GM23248 (cell line): ENCODE results near the gene PAK4. TPM values are rescaled to one million over a fixed set of nuclear protein-coding genes. Genes with fewer than 3 reads are reported as not detected.

ENCODE experiments used
- DNase-seq: peaks from one replicate; pipeline ENCODE4 v3.0.0-alpha.2; 2015
- H2AFZ ChIP-seq: fragments of 200-600 bp; sonication (generic); 2 replicates; pipeline ENCODE4 v1.6.1; 2016; ENCODE audit warnings: antibody characterized with exemption
- H3F3A ChIP-seq: fragments of 200-600 bp; sonication (generic); 2 replicates; pipeline ENCODE4 v1.6.1; 2016; ENCODE audit warnings: mild to moderate bottlenecking, antibody characterized with exemption, mixed run types; ENCODE audit not compliant: insufficient read depth
- H3K27ac ChIP-seq: fragments of 200-600 bp; sonication (generic); 2 replicates; pipeline ENCODE4 v1.5.1; 2016; ENCODE audit warnings: mild to moderate bottlenecking
- H3K27me3 ChIP-seq: fragments of 200-600 bp; sonication (generic); replicated peaks from 2 replicates; pipeline ENCODE4 v1.6.1; 2016; ENCODE audit warnings: mild to moderate bottlenecking; ENCODE audit not compliant: insufficient read depth
- H3K36me3 ChIP-seq: fragments of 200-600 bp; sonication (generic); 2 replicates; pipeline ENCODE4 v1.6.1; 2016; ENCODE audit warnings: low read depth, mild to moderate bottlenecking
- H3K4me1 ChIP-seq: fragments of 200-600 bp; sonication (generic); 2 replicates; pipeline ENCODE4 v1.6.1; 2016; ENCODE audit warnings: mild to moderate bottlenecking; ENCODE audit not compliant: insufficient read depth
- H3K4me2 ChIP-seq: fragments of 200-600 bp; sonication (generic); one replicate; pipeline ENCODE4 v1.6.1; 2016; ENCODE audit warnings: mild to moderate bottlenecking; ENCODE audit not compliant: unreplicated experiment
- H3K4me3 ChIP-seq: fragments of 200-600 bp; sonication (generic); 2 replicates; pipeline ENCODE4 v1.5.1; 2016; ENCODE audit warnings: mild to moderate bottlenecking
- H3K79me2 ChIP-seq: fragments of 200-600 bp; sonication (generic); 2 replicates; pipeline ENCODE4 v1.6.1; 2016; ENCODE audit warnings: mild to moderate bottlenecking; ENCODE audit not compliant: insufficient read depth
- H3K9ac ChIP-seq: fragments of 200-600 bp; sonication (generic); 2 replicates; pipeline ENCODE4 v1.6.1; 2016; ENCODE audit warnings: mild to moderate bottlenecking
- H3K9me2 ChIP-seq: fragments of 200-600 bp; sonication (generic); 2 replicates; pipeline ENCODE4 v1.6.1; 2016; ENCODE audit warnings: mixed run types, mild to moderate bottlenecking, moderate library complexity; ENCODE audit not compliant: insufficient read depth
- H3K9me3 ChIP-seq: fragments of 200-600 bp; sonication (generic); one replicate; pipeline ENCODE4 v1.6.1; 2017; ENCODE audit warnings: low read depth
- H4K20me1 ChIP-seq: fragments of 200-600 bp; sonication (generic); 2 replicates; pipeline ENCODE4 v1.6.0; 2016; ENCODE audit not compliant: insufficient read depth
- EZH2 ChIP-seq: fragments of 200-600 bp; sonication (generic); IDR thresholded peaks from 2 replicates; pipeline ENCODE4 v1.6.1; 2018; ENCODE audit warnings: antibody characterized with exemption, mild to moderate bottlenecking; ENCODE audit not compliant: insufficient read depth, poor library complexity, severe bottlenecking
- EZH2phosphoT487 ChIP-seq: fragments of 200-600 bp; sonication (generic); IDR thresholded peaks from 2 replicates; pipeline ENCODE4 v1.6.1; 2018; ENCODE audit warnings: antibody characterized with exemption, moderate library complexity, mild to moderate bottlenecking, low read depth; ENCODE audit not compliant: insufficient read depth
- WGBS, 2 experiments: methylation state at CpG; one replicate each; pipeline ENCODE4 v1.1.6; 2015 to 2017; ENCODE audit warnings: low lambda C conversion rate in 2 of 2, low coverage in 1 of 2; ENCODE audit errors: missing lambda C conversion rate in 2 of 2; 5-methylcytosine and 5-hydroxymethylcytosine counted together
- in situ Hi-C: fragments of 300-500 bp; cut with MboI; formaldehyde crosslinking; loops from 2 replicates; pipeline ENCODE4 v1.15.0; 2020
- polyA plus RNA-seq: library from polyadenylated mRNA; unstranded; fragments of >200 nt; fragmentation: Nextera tagmentation; extraction: Ambion mirVana; gene quantifications from 2 replicates; pipeline ENCODE4 v1.2.1, GENCODE V29; 2016
- total RNA-seq: library from RNA; depleted of rRNA; stranded (reverse); fragments of >200 nt; shearing (Covaris generic); gene quantifications from 2 replicates; pipeline ENCODE4 v1.2.3, GENCODE V29; 2014

PAK4 gene
- total and polyA plus RNA-seq, 2 experiments from 2014 or later, result 10.9 to 20.1 TPM

DNA sequence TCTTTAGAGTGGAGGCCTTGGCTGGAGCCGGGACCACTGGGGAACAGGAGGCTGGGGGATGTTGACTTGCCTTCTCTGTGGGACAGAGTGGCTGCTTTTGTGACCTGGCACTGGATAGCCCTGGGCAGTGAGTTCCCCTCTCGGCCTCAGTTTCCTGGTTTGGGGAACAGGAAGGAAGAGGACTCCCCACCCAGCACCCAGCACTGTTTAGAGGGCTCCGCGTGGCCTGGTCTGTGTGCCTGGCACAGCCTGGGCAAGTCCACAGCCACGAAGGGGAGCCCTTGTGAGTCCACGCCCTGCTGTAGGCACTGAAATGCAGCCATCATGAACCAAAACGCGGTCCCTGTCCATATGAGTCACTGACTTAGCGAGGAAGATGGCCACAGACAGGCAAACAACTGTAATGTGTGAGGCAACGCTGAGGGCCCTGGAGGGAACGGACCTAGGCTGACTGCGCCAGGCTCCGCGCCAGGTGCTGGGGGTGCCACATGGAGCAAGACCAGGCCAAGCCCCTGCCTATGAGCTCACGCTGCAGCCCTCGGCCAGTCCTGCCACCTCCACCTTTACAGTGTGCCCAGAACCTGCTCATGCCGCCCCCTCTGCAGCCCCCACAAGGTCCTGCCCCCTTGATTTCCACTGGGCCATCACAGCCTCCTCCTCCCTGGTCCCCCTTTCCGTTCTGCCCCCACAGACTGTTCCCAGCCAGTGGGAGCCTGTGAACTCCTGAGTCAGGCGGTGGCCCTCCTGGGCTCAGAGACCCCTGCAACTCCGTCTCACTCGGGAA lies 35.5 kb downstream of the PAK4 start:
- Histone ChIP-seq H3K9me3 (no peaks in the 10 kb centered on the region), H3F3A (no peaks in the 10 kb centered on the region), H3K27ac (no peak overlapping the region), H3K4me3 (no peak overlapping the region), H3K27me3 (no peaks in the 10 kb centered on the region), H4K20me1 (peaks cover 4% of the 10 kb centered on the region; the same call in 1 of the 2 replicates), H3K9me2 (no peaks in the 10 kb centered on the region), H3K9ac (no peak overlapping the region), H3K79me2 (peaks cover 84% of the 10 kb centered on the region), H2AFZ (no peak overlapping the region), H3K4me2 (no peak overlapping the region), H3K36me3 (no peaks in the 10 kb centered on the region), H3K4me1 (peaks cover 8% of the 10 kb centered on the region; the same call in 1 of the 2 replicates)
- TF ChIP-seq EZH2phosphoT487 (no peak), EZH2 (no peak)
- in situ Hi-C loops, result no loop called here
- peak; percentile 15 for DNase-seq
- 73 to 85% methylated on average over 9 to 21 of the region's 21 CpGs for WGBS, 2 experiments

DNA sequence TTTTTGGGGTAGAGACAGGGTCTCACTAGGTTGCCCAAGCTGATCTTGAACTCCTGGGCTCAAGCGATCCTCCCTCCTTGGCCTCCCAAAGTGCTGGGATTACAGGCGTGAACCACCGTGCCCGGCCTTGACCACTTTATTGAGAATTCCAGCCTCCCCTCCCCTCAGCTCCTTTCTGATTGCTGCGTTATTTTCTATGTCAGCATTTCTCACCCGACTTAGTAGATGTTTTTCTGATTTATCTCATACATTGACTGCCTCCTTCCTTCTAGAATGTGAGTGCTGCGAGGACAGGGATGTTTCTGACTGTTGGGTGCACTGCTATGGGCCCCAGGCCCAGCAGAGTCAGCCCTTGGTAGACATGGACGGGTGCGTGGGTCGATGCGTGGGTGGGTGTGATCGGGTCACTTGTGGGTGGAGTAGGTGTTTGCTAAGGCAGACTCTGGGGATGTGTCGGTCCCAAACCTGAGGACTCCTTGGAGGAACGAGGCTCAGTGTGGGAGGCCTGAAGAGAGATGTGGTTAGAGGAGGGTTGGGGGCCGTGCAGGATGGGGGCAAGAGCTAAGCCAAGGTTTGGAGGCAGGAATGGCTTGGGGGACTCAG lies 37.0 kb downstream of the PAK4 start:
- Histone ChIP-seq H4K20me1 (peaks cover 4% of the 10 kb centered on the region; the same call in 1 of the 2 replicates), H3K27ac (no peak overlapping the region), H3K9me3 (no peaks in the 10 kb centered on the region), H3K4me2 (no peak overlapping the region), H3K79me2 (peaks cover 76% of the 10 kb centered on the region), H3F3A (no peaks in the 10 kb centered on the region), H3K9ac (no peak overlapping the region), H3K9me2 (no peaks in the 10 kb centered on the region), H3K4me3 (no peak overlapping the region), H3K36me3 (no peaks in the 10 kb centered on the region), H2AFZ (no peak overlapping the region), H3K4me1 (peaks cover 4% of the 10 kb centered on the region; the same call in 1 of the 2 replicates), H3K27me3 (no peaks in the 10 kb centered on the region)
- TF ChIP-seq EZH2 (no peak), EZH2phosphoT487 (no peak)
- no peak for DNase-seq
- in situ Hi-C loops, result no loop called here
- 78 to 80% methylated on average over 15 of the region's 15 CpGs for WGBS, 2 experiments

- TF ChIP-seq EZH2, result no peak
- TF ChIP-seq EZH2phosphoT487, result no peak
- DNase-seq, result no peak
- no peak overlapping the region for H3K9ac ChIP-seq
- H3K27me3 ChIP-seq, result no peaks in the 10 kb centered on the region
- WGBS, 2 experiments, result 86 to 88% methylated on average over 9 of the region's 9 CpGs
- H3K9me2 ChIP-seq, result no peaks in the 10 kb centered on the region
- peaks cover 4% of the 10 kb centered on the region; the same call in 1 of the 2 replicates for H3K4me1 ChIP-seq
- H4K20me1 ChIP-seq, result peaks cover 4% of the 10 kb centered on the region; the same call in 1 of the 2 replicates
- no peak overlapping the region for H3K4me2 ChIP-seq
- no peaks in the 10 kb centered on the region for H3K9me3 ChIP-seq
- H3K4me3 ChIP-seq, result no peak overlapping the region
- H3K79me2 ChIP-seq, result peaks cover 65% of the 10 kb centered on the region
- H2AFZ ChIP-seq, result no peak overlapping the region
- no peaks in the 10 kb centered on the region for H3K36me3 ChIP-seq
- H3F3A ChIP-seq, result no peaks in the 10 kb centered on the region
- in situ Hi-C loops, result no loop called here
- no peak overlapping the region for H3K27ac ChIP-seq
These were observed 38.0 kb downstream of the PAK4 start for GRCh38 chr19:39163621-39164020.

- 95 to 96% methylated on average over 6 of the region's 6 CpGs for WGBS, 2 experiments
- Histone ChIP-seq H4K20me1 (peaks cover 4% of the 10 kb centered on the region; the same call in 1 of the 2 replicates), H3K9me3 (no peaks in the 10 kb centered on the region), H3K4me2 (no peak overlapping the region), H3K27me3 (no peaks in the 10 kb centered on the region), H3K4me3 (no peak overlapping the region), H3K9me2 (no peaks in the 10 kb centered on the region), H3K36me3 (no peaks in the 10 kb centered on the region), H2AFZ (no peak overlapping the region), H3F3A (no peaks in the 10 kb centered on the region), H3K9ac (no peak overlapping the region), H3K27ac (no peak overlapping the region), H3K4me1 (peaks cover 4% of the 10 kb centered on the region; the same call in 1 of the 2 replicates), H3K79me2 (peaks cover 58% of the 10 kb centered on the region)
- no peak for TF ChIP-seq EZH2
- no peak for TF ChIP-seq EZH2phosphoT487
- no peak for DNase-seq
- in situ Hi-C loops, result no loop called here
These were observed 38.7 kb downstream of the PAK4 start for GRCh38 chr19:39164289-39164688.
